Effector memory CD4-positive, alpha-beta T cell (primary cell): ENCODE measurements around the gene PPM1J.

ENCODE experiments used
- DNase-seq, 3 donors: peaks; one replicate each; pipeline ENCODE4 v3.0.0-alpha.2; 2020
- H3K27ac ChIP-seq: 2 replicates; pipeline ENCODE4 v1.7.0; 2013; ENCODE audit warnings: mild to moderate bottlenecking, low read length, moderate library complexity; ENCODE audit not compliant: insufficient read depth, poor library complexity, severe bottlenecking
- H3K27me3 ChIP-seq: replicated peaks from 2 replicates; pipeline ENCODE4 v1.7.0; 2013; ENCODE audit warnings: mild to moderate bottlenecking, low read length; ENCODE audit not compliant: insufficient read depth, control insufficient read depth, poor library complexity, severe bottlenecking
- H3K36me3 ChIP-seq: 2 replicates; pipeline ENCODE4 v1.7.0; 2013; ENCODE audit warnings: mild to moderate bottlenecking, low read length, moderate library complexity; ENCODE audit not compliant: control insufficient read depth, insufficient read depth
- H3K4me1 ChIP-seq: 2 replicates; pipeline ENCODE4 v1.7.0; 2013; ENCODE audit warnings: low read length, mild to moderate bottlenecking; ENCODE audit not compliant: control insufficient read depth, insufficient read depth, poor library complexity, severe bottlenecking
- H3K4me3 ChIP-seq: 2 replicates; pipeline ENCODE4 v1.7.0; 2013; ENCODE audit warnings: low read length, low read depth, mild to moderate bottlenecking; ENCODE audit not compliant: insufficient read depth, poor library complexity, severe bottlenecking
- H3K9me3 ChIP-seq: 2 replicates; pipeline ENCODE4 v1.7.0; 2013; ENCODE audit warnings: mild to moderate bottlenecking, low read length, moderate library complexity; ENCODE audit not compliant: control insufficient read depth

The PPM1J gene

DNA sequence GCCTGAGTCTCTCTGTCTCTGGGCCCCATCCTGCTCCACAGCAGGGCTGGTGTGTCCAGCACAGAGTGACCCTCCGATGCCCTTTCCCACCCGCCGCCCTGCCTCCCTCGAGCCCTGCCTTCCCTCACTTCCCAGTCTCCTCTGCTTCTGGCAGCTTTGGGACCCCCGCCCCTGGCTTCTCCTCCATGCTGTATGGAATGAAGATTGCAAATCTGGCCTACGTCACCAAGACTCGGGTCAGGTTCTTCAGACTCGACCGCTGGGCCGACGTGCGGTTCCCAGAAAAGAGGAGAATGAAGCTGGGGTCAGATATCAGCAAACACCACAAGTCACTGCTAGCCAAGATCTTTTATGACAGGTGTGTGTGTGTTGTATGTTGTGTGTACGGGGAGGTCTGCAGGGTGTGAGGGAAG lies 26.3 kb downstream of the PPM1J start:
- no peaks in the 10 kb centered on the region for H3K9me3 ChIP-seq
- peaks cover 29% of the 10 kb centered on the region for H3K36me3 ChIP-seq
- no peaks in the 10 kb centered on the region for H3K4me1 ChIP-seq
- DNase-seq, result no peak
- no peak overlapping the region for H3K27ac ChIP-seq
- no peak overlapping the region for H3K4me3 ChIP-seq
- no peaks in the 10 kb centered on the region for H3K27me3 ChIP-seq

GRCh38 chr1:112687785-112688496 lies 27.2 kb downstream of the PPM1J start:
- Histone ChIP-seq H3K4me3 (no peak overlapping the region), H3K9me3 (no peaks in the 10 kb centered on the region), H3K4me1 (no peaks in the 10 kb centered on the region), H3K27ac (no peak overlapping the region), H3K27me3 (no peaks in the 10 kb centered on the region), H3K36me3 (peaks cover 25% of the 10 kb centered on the region)
- no peak for DNase-seq

- no peaks in the 10 kb centered on the region for H3K9me3 ChIP-seq
- no peaks in the 10 kb centered on the region for H3K27me3 ChIP-seq
- H3K36me3 ChIP-seq, result peaks cover 20% of the 10 kb centered on the region
- no peaks in the 10 kb centered on the region for H3K4me1 ChIP-seq
- DNase-seq, result no peak
- H3K27ac ChIP-seq, result no peak overlapping the region
- H3K4me3 ChIP-seq, result no peak overlapping the region
Observed at GRCh38 chr1:112687361-112687760, 27.8 kb downstream of the PPM1J start.

DNA sequence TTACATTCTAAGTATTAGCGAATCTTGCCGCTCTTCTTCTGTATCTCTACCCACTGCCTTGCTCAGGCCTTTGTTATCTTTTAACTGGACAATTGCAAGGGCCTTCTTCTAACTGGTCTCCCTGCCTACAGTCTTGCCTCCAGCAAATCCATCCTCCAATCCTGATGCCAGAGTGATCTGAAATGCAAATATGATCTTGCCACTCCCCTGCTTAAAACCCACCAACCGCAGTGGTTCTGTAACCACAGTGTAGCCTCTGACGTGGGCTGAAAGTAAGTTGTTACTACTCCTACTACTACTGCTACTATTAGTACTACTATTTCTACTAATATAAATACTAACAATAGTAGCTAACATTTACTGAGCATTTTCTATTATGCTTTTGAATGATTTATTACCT lies 28.3 kb downstream of the PPM1J start:
- H3K27ac ChIP-seq, result no peak overlapping the region
- H3K4me3 ChIP-seq, result no peak overlapping the region
- DNase-seq, result no peak
- H3K9me3 ChIP-seq, result no peaks in the 10 kb centered on the region
- no peaks in the 10 kb centered on the region for H3K4me1 ChIP-seq
- peaks cover 14% of the 10 kb centered on the region for H3K36me3 ChIP-seq
- H3K27me3 ChIP-seq, result no peaks in the 10 kb centered on the region

DNA sequence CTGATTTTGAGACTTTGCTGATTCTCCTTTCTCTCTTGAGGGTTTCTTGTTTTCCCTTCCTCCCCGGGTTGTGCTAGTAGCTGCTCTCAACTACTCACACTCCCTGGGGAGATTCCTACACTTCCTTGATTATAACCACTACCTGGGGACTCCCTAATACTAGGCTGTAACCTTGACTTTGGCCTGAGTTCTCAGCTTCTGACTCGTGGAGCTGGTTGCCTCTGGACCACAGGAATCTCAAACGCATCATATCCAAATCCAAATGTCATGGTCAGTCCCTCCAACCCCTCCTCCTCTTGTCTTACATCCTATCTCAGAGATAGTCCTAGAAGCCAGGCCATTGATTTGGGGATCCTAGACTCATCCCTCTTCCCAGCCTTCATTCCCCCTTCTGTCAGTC lies 28.7 kb downstream of the PPM1J start:
- Histone ChIP-seq H3K4me1 (no peaks in the 10 kb centered on the region), H3K9me3 (no peaks in the 10 kb centered on the region), H3K36me3 (peaks cover 10% of the 10 kb centered on the region), H3K27ac (no peak overlapping the region), H3K27me3 (no peaks in the 10 kb centered on the region), H3K4me3 (no peak overlapping the region)
- DNase-seq, result no peak

GRCh38 chr1:112685913-112686312 lies 29.2 kb downstream of the PPM1J start:
- no peak overlapping the region for H3K4me3 ChIP-seq
- H3K27ac ChIP-seq, result no peak overlapping the region

DNA sequence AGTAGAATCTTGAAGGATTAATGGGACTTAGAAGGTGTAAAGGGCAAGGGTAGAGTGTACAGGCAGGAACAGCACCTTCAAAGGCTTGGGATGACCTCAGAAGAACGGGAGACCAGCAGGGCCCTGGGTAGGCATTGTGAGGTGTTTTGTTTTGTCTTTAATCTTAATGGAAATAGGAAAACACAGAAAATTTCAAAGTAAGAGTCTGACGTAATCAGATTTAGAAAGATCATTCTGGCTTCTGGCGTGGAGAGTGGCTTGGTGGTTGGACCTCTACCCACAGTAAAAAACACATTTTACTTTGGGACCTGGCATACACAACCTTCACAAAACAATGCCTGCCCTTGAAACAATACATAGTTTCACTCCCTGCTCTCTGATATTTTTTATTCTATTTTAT lies 36.5 kb downstream of the PPM1J start:
- Histone ChIP-seq H3K27me3 (no peaks in the 10 kb centered on the region), H3K36me3 (no peaks in the 10 kb centered on the region), H3K27ac (no peak overlapping the region), H3K9me3 (no peaks in the 10 kb centered on the region), H3K4me1 (peaks cover 18% of the 10 kb centered on the region), H3K4me3 (no peak overlapping the region)
- no peak for DNase-seq

More at GRCh38 chr1:112685913-112686312, 29.2 kb downstream of the PPM1J start:
- no peak for DNase-seq
- H3K36me3 ChIP-seq, result peaks cover 9% of the 10 kb centered on the region
- no peaks in the 10 kb centered on the region for H3K9me3 ChIP-seq
- H3K27me3 ChIP-seq, result no peaks in the 10 kb centered on the region
- H3K4me1 ChIP-seq, result no peaks in the 10 kb centered on the region

DNA sequence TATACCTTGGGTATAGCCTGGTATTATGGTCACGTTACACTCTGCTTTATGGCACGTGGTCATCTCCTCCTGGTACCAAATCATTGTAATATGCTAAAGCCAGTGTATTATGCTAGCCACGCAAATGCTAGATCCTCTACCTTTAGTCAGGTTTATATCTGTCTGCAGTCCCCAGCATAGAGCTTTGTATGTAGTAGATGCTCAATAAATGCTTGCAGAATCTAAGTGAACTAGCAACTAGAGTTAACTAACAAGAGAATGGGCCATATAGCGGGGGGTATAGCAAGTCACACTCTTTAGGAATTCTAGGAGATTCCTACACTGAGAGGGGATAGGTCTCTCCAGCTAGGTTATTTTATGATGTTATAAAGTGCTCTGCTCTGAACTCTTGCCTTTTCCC lies 37.6 kb downstream of the PPM1J start:
- DNase-seq, result no peak
- H3K4me3 ChIP-seq, result no peak overlapping the region
- H3K9me3 ChIP-seq, result no peaks in the 10 kb centered on the region
- peaks cover 19% of the 10 kb centered on the region for H3K4me1 ChIP-seq
- no peaks in the 10 kb centered on the region for H3K36me3 ChIP-seq
- no peaks in the 10 kb centered on the region for H3K27me3 ChIP-seq
- H3K27ac ChIP-seq, result no peak overlapping the region

- Histone ChIP-seq H3K27ac (no peak overlapping the region), H3K4me3 (no peak overlapping the region), H3K36me3 (no peaks in the 10 kb centered on the region), H3K9me3 (no peaks in the 10 kb centered on the region), H3K4me1 (peaks cover 19% of the 10 kb centered on the region), H3K27me3 (no peaks in the 10 kb centered on the region)
- DNase-seq, result no peak
Observed at GRCh38 chr1:112676543-112676942, 38.6 kb downstream of the PPM1J start.

GRCh38 chr1:112675728-112676381 lies 39.3 kb downstream of the PPM1J start:
- Histone ChIP-seq H3K36me3 (no peaks in the 10 kb centered on the region), H3K27me3 (no peaks in the 10 kb centered on the region), H3K9me3 (no peaks in the 10 kb centered on the region), H3K4me3 (peak overlapping the region; percentile 95), H3K4me1 (peaks cover 19% of the 10 kb centered on the region), H3K27ac (peak overlapping the region; percentile 79)
- DNase-seq, result no peak
